B cell (primary cell): ENCODE data around the gene THRB.

Experiments
- EZH2 ChIP-seq: IDR thresholded peaks from 2 replicates; pipeline ENCODE4 v1.6.1; 2012; ENCODE audit warnings: borderline replicate concordance, low read depth, mild to moderate bottlenecking, moderate library complexity, low read length; ENCODE audit not compliant: insufficient read depth, poor library complexity, severe bottlenecking
- TF ChIP-seq, protein P1 (sequence below): fragments of 200-600 bp; IDR thresholded peaks from one replicate; pipeline ENCODE4 v1.8.0; 2022; ENCODE audit warnings: antibody characterized with exemption, mild to moderate bottlenecking

GRCh38 chr3:24255414-24255813 lies 239.2 kb downstream of the THRB start:
- TF ChIP-seq, protein P1, sequence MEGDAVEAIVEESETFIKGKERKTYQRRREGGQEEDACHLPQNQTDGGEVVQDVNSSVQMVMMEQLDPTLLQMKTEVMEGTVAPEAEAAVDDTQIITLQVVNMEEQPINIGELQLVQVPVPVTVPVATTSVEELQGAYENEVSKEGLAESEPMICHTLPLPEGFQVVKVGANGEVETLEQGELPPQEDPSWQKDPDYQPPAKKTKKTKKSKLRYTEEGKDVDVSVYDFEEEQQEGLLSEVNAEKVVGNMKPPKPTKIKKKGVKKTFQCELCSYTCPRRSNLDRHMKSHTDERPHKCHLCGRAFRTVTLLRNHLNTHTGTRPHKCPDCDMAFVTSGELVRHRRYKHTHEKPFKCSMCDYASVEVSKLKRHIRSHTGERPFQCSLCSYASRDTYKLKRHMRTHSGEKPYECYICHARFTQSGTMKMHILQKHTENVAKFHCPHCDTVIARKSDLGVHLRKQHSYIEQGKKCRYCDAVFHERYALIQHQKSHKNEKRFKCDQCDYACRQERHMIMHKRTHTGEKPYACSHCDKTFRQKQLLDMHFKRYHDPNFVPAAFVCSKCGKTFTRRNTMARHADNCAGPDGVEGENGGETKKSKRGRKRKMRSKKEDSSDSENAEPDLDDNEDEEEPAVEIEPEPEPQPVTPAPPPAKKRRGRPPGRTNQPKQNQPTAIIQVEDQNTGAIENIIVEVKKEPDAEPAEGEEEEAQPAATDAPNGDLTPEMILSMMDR = no peak
- TF ChIP-seq EZH2 = no peak
